Esophagus muscularis mucosa (tissue), 3 donors: ENCODE data around the gene PIGR.

Experiments
- POLR2A ChIP-seq: fragments of 450-650 bp; IDR thresholded peaks from one replicate; pipeline ENCODE4 v1.6.1; 2017; ENCODE audit warnings: antibody characterized with exemption, moderate library complexity, mild to moderate bottlenecking, low read depth
- TF ChIP-seq, protein P1 (sequence below), 3 experiments: fragments of 200-600 bp in 2 of 3; fragments of 450-650 bp in 1 of 3; sonication (generic) in 2 of 3; IDR thresholded peaks; one replicate each; pipeline ENCODE4 v1.5.1; 2017 to 2019; ENCODE audit warnings: antibody characterized with exemption in 3 of 3, mild to moderate bottlenecking in 2 of 3, moderate library complexity in 1 of 3

DNA sequence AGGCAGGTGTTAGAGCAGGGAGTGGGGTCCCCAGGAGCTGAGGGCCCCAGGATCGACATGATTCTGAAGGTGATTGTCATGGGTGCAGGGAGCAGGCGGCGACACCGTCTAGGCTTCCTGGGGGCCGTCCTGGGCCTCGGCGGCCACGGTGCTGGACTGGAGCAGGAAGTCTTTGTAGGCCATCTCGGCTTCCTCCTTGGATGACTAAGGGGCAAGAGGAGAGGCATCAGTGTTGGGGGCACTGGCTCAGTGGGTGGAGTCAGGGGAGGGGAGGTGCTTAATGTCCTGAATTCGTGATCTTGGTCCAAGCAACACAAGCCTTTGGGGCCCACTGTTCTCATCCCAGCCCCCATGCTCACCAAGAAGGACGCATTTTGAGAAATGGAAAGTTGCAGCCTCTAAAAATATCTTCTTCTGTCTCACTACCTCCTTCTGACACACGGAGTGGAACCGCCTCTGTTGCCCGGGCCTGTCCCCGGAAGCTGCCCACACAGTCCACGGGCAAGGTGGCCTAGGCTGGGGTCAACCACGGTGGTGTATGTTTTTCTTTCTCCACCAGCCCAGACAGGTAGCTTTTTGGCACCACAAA, 16.0 kb downstream of the PIGR start:
- TF ChIP-seq, protein P1, sequence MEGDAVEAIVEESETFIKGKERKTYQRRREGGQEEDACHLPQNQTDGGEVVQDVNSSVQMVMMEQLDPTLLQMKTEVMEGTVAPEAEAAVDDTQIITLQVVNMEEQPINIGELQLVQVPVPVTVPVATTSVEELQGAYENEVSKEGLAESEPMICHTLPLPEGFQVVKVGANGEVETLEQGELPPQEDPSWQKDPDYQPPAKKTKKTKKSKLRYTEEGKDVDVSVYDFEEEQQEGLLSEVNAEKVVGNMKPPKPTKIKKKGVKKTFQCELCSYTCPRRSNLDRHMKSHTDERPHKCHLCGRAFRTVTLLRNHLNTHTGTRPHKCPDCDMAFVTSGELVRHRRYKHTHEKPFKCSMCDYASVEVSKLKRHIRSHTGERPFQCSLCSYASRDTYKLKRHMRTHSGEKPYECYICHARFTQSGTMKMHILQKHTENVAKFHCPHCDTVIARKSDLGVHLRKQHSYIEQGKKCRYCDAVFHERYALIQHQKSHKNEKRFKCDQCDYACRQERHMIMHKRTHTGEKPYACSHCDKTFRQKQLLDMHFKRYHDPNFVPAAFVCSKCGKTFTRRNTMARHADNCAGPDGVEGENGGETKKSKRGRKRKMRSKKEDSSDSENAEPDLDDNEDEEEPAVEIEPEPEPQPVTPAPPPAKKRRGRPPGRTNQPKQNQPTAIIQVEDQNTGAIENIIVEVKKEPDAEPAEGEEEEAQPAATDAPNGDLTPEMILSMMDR (IDR thresholded peaks at IDR 0.05) = no peak
- no peak for TF ChIP-seq POLR2A
